ENCODE data around the gene TRPV6. TPM values are rescaled to one million over a fixed set of nuclear protein-coding genes. Genes with fewer than 3 reads are reported as not detected.

Gene TRPV6
- total and polyA plus RNA-seq, 8 donors: 36.1 to 308 (median 56.5) TPM

DNA sequence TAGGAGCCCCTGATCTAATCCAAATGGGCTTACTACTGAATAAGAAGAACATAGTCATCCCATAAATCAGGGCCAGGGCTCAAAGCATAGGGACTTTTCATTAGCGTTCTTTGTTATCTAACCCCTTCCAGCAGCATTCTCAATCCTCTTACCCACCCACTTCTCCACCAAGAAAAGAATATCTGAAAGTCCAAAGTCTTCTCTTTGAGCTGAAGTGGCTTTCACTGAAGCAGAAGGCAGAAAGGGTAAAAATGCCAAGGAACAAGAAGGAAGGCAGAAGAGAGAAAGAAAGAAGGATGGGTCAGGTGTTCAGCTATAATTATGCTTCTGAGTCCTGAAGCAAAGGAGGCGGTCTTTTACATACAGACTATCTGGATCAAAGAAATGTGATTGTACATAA lies 37.8 kb upstream of the TRPV6 start:
- ATAC-seq (no peak), DNase-seq (no peak), FAIRE-seq (no peak)
- no peaks in the 10 kb centered on the region for H3K9me3 ChIP-seq
- intact Hi-C loops (cut with DNase I): no loop called here
- no peaks in the 10 kb centered on the region for H3K36me3 ChIP-seq
- H3K27me3 ChIP-seq: no peaks in the 10 kb centered on the region
- H3K4me3 ChIP-seq: no peak overlapping the region
- H3K4me1 ChIP-seq: no peaks in the 10 kb centered on the region
- 48 to 49% methylated on average over 2 of the region's 2 CpGs for WGBS, 2 donors
- H3K27ac ChIP-seq: no peak overlapping the region
- TF ChIP-seq, protein P1, sequence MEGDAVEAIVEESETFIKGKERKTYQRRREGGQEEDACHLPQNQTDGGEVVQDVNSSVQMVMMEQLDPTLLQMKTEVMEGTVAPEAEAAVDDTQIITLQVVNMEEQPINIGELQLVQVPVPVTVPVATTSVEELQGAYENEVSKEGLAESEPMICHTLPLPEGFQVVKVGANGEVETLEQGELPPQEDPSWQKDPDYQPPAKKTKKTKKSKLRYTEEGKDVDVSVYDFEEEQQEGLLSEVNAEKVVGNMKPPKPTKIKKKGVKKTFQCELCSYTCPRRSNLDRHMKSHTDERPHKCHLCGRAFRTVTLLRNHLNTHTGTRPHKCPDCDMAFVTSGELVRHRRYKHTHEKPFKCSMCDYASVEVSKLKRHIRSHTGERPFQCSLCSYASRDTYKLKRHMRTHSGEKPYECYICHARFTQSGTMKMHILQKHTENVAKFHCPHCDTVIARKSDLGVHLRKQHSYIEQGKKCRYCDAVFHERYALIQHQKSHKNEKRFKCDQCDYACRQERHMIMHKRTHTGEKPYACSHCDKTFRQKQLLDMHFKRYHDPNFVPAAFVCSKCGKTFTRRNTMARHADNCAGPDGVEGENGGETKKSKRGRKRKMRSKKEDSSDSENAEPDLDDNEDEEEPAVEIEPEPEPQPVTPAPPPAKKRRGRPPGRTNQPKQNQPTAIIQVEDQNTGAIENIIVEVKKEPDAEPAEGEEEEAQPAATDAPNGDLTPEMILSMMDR (IDR thresholded peaks at IDR 0.05): no peak

DNA sequence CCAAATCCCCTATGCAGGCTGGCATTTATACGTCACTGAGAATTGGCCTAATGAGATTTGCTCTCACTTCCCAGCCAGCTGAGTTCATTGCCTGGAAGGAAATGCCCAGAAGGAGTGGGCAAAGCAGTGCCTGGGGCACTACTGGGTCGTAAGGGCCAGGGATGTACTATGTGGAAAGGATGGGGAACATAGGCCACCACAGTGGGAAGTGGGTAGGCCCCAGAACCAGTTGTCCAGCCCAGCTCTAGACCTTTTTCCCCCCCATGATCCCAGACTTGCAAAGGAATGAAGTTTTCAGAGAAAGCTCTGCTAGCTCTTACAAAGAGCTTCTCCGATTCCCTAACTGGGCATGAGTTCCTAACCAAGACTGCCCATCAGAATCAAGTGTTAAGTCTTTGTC lies 34.1 kb upstream of the TRPV6 start:
- H3K4me3 ChIP-seq: no peak overlapping the region
- TF ChIP-seq, protein P1 (IDR thresholded peaks at IDR 0.05): no peak
- no peak for DNase-seq
- intact Hi-C loops (cut with DNase I): no loop called here
- H3K27ac ChIP-seq: no peak overlapping the region
- no peaks in the 10 kb centered on the region for H3K9me3 ChIP-seq
- no peaks in the 10 kb centered on the region for H3K36me3 ChIP-seq
- ATAC-seq: no peak
- WGBS, 2 donors: 86 to 92% methylated on average over 3 of the region's 3 CpGs
- no peaks in the 10 kb centered on the region for H3K4me1 ChIP-seq
- no peak for FAIRE-seq
- H3K27me3 ChIP-seq: no peaks in the 10 kb centered on the region

DNA sequence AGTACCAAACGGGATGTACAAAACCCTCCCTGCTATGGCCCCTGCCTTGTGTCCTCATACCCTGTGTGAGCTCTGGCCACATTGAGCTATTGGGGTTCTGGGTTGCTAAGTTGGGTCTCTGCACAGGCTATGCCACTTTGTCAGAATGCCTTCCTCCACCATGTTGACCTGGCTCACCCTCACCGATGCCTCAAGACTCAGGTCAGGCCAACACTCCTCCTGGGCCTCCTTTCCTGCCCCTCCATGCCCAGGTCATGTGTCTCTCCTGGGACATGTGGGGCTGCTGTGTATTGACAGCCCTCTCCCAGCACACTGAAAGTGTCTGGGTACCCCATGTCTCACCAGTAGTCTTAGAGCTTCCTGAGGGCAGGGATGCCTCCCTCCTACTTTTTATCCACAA lies 33.4 kb upstream of the TRPV6 start:
- 82 to 86% methylated on average over 2 of the region's 2 CpGs for WGBS, 2 donors
- intact Hi-C loops (cut with DNase I): no loop called here
- TF ChIP-seq, protein P1 (IDR thresholded peaks at IDR 0.05): no peak
- H3K27me3 ChIP-seq: no peaks in the 10 kb centered on the region
- no peaks in the 10 kb centered on the region for H3K36me3 ChIP-seq
- H3K9me3 ChIP-seq: no peaks in the 10 kb centered on the region
- H3K4me3 ChIP-seq: no peak overlapping the region
- no peak overlapping the region for H3K27ac ChIP-seq
- ATAC-seq (no peak), DNase-seq (no peak), FAIRE-seq (no peak)
- no peaks in the 10 kb centered on the region for H3K4me1 ChIP-seq

DNA sequence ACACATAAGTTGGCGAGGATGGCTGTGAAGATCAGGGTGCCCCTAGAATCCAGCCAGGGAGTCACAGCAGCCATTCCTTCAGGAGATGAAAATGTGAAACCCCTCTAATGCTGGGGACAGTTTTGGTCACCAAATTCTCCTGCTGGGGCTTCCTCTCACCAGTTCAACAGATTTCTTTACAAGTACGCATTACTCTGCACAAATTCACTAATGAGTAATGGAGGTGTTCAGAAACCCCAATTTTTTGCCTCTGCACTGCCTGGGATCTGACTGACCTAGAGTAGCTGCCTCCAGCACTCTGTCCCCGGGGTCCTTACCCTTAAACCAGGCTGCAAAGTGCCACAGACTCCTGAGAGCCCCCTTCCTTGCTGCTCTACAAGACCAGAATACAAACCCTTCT lies 31.9 kb upstream of the TRPV6 start:
- Histone ChIP-seq H3K4me3 (no peak overlapping the region), H3K36me3 (no peaks in the 10 kb centered on the region), H3K27me3 (no peaks in the 10 kb centered on the region), H3K27ac (no peak overlapping the region), H3K4me1 (no peaks in the 10 kb centered on the region), H3K9me3 (no peaks in the 10 kb centered on the region)
- 70 to 74% methylated on average over 3 of the region's 3 CpGs for WGBS, 2 donors
- DNase-seq (no peak), ATAC-seq (no peak), FAIRE-seq (no peak)
- intact Hi-C loops (cut with DNase I): no loop called here
- TF ChIP-seq, protein P1 (IDR thresholded peaks at IDR 0.05): no peak

DNA sequence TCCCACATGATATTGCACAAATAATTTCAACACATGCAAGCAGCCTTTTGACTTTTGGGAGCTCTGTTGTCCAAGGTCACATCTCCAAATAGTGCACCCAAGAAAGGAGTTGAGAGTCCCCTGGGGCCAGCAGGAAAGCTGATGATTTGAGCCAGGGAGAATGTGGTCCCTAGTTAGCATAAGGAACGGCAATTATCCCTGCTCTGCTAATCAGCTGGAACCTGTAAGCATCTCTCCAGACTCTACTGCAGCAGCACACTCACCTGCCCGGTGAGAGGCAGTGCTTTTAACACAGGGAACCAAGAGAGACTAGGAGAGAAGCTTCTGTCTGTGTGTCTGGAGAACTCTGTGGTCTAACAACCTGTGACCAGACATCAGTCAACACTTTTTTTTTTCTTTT lies 31.0 kb upstream of the TRPV6 start:
- Histone ChIP-seq H3K4me1 (no peaks in the 10 kb centered on the region), H3K36me3 (no peaks in the 10 kb centered on the region), H3K27me3 (no peaks in the 10 kb centered on the region), H3K27ac (no peak overlapping the region), H3K4me3 (no peak overlapping the region), H3K9me3 (no peaks in the 10 kb centered on the region)
- DNase-seq (no peak), FAIRE-seq (no peak), ATAC-seq (no peak)
- TF ChIP-seq, protein P1 (IDR thresholded peaks at IDR 0.05): no peak
- 47 to 49% methylated on average over 2 of the region's 2 CpGs for WGBS, 2 donors
- intact Hi-C loops (cut with DNase I): no loop called here
